ENCODE results near the gene PRR7.

DNA sequence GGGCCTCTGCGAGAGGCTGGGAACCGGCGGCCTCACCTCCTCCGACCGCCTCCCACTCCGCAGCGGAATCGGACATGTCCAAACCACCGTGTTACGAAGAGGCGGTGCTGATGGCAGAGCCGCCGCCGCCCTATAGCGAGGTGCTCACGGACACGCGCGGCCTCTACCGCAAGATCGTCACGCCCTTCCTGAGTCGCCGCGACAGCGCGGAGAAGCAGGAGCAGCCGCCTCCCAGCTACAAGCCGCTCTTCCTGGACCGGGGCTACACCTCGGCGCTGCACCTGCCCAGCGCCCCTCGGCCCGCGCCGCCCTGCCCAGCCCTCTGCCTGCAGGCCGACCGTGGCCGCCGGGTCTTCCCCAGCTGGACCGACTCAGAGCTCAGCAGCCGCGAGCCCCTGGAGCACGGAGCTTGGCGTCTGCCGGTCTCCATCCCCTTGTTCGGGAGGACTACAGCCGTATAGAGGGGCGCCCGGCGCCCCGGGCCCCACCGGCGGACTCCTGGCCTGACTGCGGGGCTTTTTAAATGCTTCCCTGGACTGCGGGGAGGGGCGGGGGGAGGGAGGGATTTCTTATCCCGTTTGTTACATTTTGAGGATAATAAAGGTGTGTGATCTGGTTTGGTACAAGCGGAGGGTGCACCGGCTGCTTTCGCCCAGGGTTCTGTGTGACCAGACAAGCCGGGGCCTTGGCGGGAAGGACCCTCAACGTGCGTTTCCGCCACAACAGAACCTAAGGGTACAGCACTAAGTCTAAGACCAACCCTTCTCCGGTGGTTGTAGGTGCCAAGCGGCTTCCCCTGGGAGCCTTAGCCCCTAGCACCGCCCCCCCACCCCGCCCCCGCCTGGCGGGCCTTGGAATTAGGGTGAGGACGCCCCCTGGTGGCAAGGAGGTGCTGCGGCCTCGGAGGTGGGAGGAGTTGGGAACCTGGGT is 9.3 kb downstream of the PRR7 start:
- TF ChIP-seq, protein P1, sequence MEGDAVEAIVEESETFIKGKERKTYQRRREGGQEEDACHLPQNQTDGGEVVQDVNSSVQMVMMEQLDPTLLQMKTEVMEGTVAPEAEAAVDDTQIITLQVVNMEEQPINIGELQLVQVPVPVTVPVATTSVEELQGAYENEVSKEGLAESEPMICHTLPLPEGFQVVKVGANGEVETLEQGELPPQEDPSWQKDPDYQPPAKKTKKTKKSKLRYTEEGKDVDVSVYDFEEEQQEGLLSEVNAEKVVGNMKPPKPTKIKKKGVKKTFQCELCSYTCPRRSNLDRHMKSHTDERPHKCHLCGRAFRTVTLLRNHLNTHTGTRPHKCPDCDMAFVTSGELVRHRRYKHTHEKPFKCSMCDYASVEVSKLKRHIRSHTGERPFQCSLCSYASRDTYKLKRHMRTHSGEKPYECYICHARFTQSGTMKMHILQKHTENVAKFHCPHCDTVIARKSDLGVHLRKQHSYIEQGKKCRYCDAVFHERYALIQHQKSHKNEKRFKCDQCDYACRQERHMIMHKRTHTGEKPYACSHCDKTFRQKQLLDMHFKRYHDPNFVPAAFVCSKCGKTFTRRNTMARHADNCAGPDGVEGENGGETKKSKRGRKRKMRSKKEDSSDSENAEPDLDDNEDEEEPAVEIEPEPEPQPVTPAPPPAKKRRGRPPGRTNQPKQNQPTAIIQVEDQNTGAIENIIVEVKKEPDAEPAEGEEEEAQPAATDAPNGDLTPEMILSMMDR (IDR thresholded peaks at IDR 0.05) = peak; percentile 91 to 94 (median 92)
- TF ChIP-seq POLR2A (IDR thresholded peaks at IDR 0.05) = no peak

Measured in esophagus squamous epithelium (tissue), 4 donors.